HG03139 (cell line): ENCODE results near the gene FCN1.
"Not testable (repeated sequence)": the region's sequence is repeated elsewhere in the genome, so short reads cannot be mapped to it uniquely, and the experiment has no call there.

Source experiments
- ATAC-seq: cut with Tn5 transposase; IDR thresholded peaks from one replicate; pipeline ENCODE4 v1.9.1; 2021; ENCODE audit not compliant: unreplicated experiment

Gene FCN1

DNA sequence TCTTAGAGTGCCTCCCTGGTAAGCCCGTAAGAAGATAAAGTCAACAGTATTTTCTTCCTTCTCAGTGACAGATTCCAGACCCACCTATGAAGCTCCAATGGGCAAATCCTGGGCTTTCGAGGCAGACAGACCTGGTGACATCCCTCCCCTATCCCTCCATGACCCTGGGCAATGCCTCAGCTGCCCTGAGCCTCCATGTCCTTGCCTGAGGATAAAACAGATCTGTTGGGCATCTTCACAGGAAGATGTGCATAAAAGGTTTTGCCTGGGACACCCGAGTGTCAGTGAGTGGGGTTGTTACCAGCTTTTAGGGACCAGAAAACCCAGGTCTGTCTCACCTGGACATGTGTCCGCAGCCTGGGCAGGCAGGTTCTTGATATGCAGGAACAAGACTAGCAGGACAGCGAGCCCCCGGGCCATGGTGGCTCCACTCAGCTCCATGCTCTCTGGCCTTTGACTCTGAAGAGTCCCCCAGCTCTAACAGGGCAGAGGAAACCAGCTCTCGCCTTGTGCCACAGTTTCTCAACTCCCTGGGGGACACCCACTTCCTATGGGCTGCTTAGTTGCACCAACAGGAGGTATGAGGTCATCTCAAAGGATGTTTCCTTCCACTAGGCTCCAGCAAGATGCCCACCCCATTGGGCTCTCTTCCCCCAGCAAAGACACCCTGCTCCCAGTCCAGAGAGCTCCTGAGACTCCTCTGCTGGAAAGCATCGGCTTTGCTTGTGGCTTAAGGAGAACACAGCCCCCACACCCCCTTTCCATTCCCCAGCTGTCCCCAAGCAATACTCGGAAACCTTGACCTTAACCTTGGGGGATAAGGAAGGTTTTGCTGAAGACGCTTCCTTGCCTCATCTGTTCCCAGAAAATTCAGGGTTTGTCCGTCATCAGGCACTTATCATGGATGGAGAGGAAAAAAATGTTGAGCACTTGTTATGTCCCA, at the start of gene FCN1:
FCN1 (minus strand) TSS at position 482 of the 943 bp plus-strand sequence; CDS start at position 441, 41 bp downstream.
- ATAC-seq = no peak

GRCh38 chr9:134966697-134967546, 49.2 kb upstream of the FCN1 start:
- ATAC-seq = no peak

DNA sequence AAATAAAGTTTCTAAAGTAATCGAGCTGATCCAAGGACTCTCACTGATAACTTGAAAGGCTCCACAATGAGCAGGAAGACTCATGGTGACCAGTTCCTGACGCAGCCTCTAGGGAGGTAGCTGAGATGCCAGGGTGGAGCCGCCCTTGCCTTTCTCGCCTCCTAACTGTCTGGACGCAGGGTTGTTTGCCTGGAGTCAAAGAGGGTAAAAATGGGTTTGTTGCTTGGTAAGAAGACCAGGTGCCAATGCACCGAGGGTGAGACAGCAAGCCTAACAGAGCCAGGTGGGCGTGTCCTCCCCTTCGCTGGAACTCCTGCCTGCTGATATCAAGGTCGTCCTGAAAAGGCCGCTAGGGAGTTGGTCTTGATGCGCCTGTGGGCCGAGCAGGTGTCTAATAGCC, 48.6 kb upstream of the FCN1 start:
- no peak for ATAC-seq

GRCh38 chr9:134965851-134966250, 48.1 kb upstream of the FCN1 start:
- ATAC-seq = no peak

- ATAC-seq = no peak
These were observed 47.7 kb upstream of the FCN1 start for GRCh38 chr9:134965411-134965810.

DNA sequence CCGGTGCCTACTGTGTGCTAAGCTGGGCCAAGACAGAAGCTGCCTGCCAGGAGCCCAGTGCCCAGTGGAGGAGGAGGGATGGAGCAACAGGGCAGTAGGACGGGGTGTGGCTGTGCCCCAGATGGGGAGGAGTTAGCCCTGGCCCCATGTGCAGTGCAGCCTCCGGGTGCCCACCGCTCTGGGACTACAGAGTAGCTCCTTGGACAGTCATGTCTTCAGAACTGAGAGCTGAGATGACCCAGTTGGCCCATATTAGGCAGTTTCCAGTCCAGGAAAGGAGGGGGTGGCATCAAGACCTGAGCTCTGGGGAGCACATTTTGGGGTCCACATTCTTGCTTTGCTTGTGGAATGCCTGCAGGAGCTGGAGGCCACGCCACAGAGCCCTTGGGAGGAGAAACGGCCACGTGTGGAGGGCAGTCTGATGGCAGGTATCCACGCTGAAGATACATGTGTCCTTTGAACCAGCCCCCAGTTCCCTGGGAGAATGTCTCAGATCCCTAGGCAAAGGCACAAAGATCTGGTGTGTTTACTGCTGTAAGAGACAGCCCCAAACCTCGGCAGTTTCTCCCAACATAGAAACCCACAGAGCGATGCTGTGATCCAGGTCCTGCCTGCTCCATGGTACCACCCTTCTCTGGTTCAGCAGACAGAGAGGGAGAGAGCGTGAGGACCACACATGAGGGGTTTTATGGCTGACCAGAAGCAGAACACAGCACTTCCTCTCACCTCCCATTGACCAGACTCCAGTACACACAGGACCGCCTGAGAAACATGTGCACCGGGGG, 46.8 kb upstream of the FCN1 start:
- ATAC-seq = no peak

GRCh38 chr9:134963546-134963945, 45.8 kb upstream of the FCN1 start:
- no peak for ATAC-seq

DNA sequence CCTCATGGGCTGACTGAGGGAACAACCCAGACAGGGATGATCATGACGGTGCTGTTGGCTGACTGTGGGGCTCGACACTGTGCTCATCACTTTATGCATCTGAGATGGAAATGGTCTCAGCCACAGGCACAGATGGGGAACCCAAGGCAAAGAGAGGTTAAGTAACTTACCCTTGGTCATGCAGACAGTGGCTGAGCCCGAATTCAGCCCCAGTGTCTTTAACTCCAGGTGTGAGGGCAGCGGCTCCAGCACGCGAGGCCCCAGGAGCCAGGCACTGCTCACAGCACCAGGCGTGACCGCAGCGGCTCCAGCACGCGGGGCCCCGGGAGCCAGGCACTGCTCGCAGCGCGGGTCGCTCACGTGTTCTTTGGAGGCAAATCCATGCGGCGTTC, 45.3 kb upstream of the FCN1 start:
- no peak for ATAC-seq

GRCh38 chr9:134962065-134962972, 44.6 kb upstream of the FCN1 start:
- no peak for ATAC-seq

- no peak for ATAC-seq
These were observed 43.8 kb upstream of the FCN1 start for GRCh38 chr9:134961331-134962064.

DNA sequence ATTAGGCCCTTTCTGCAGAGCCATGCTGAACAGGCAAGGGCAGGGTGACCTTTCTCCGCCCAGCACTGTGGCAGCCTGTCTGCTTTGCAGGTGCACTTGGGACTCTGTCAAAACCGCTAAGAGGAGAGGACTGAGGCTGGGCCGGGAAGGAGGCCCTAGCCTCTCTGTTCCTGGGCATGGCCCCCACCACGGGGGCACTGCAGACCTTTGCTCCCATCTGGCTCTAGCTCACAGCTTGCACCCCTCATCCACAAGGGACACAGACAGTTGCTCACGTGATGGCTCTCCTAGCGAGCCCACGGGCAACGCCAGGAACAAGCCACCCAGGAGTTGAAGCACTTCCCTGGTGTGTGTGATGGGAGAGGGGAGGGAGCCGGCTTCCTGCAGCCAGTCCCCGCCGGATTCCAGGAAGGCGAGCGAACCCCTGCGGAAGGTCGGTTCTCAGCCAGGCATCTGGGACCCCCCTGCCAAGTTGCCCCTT, 43.0 kb upstream of the FCN1 start:
- no peak for ATAC-seq

- no peak for ATAC-seq
These were observed 42.2 kb upstream of the FCN1 start for GRCh38 chr9:134959971-134960310.

DNA sequence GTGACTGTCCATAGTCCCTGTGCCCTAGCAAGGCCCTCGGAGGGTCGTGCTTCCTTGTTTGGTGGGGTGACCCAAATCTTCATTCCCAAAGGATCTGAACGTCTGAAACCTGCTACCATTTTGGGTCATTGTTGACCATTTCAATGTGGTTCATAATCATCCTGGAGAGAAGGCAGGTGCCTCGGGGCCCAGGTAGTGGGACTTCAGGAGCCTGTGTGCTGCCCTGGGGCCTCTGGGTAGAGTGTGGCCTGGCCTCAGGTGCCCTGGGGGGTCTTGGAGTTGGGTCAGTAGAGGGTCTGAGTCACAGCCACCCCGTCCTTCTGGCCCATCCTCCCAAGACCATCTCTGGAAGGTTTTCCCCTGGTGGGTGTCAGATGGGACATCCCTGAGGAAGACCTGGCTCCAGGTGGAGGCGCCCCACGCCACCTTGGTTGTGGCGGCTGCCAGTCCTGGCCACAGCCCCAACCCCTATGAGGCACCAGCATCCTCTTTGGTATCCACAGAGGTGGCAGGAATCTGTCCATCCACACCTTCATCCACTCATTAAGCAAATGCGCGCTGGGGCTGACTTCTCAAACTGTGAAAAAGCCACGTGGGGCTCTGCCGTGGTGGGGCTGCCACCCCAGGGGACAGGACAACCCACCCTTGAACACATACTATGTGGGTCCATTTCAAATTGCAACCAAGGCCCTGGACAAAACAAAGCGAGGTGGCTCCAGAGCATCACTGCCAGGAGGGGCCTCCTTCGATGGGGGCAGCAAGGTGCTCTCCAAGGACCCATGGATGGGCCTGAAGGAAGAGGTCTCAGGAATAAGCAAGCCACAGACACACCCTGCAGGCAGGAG, 41.6 kb upstream of the FCN1 start:
- ATAC-seq = no peak

DNA sequence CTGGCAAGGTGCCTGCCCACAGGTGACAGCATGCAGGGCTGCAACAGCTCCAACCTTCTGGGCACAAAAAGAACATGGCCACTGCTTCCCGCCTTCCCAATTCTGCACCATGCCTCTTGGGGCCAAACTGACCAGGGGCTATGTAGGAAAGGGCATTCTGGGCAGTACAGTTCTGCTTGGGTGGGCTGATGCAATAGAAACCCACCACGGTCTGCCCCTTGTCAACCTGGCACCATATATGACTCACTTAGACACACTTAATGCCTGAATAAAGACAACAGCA, 40.2 kb upstream of the FCN1 start:
- no peak for ATAC-seq

- no peak for ATAC-seq
These were observed 39.6 kb upstream of the FCN1 start for GRCh38 chr9:134957165-134957944.

DNA sequence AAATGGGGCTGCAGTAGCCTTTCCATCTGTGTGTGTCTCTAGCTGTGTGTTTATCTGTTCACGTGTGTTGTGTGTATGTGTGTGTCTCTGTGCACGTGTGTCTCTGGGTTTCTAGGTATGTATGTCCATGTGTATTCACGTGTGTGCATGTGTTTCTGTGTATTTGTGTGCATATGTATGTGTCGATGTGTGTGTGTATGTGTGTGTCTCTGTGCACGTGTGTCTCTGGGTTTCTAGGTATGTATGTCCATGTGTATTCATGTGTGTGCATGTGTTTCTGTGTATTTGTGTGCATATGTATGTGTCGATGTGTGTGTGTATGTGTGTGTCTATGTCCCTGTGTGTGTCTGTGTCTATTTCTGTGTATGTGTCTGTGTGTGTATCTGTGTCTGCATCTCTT, 38.7 kb upstream of the FCN1 start:
- ATAC-seq = not testable (repeated sequence)

- ATAC-seq = no peak
These were observed 38.1 kb upstream of the FCN1 start for GRCh38 chr9:134955801-134956200.

GRCh38 chr9:134955156-134955555, 37.4 kb upstream of the FCN1 start:
- no peak for ATAC-seq
